Activated CD4-positive, alpha-beta T cell treated with anti-CD3 and anti-CD28 coated beads for 48 hours (primary cell): ENCODE results near the gene OR6B2.
A peak's percentile ranks its signal among the peaks of the same experiment; 100 is the strongest.
"Not testable (repeated sequence)": the region's sequence is repeated elsewhere in the genome, so short reads cannot be mapped to it uniquely, and the experiment has no call there.

Experiments
- DNase-seq: peaks from one replicate; pipeline ENCODE4 v3.0.0-alpha.2; 2020

OR6B2 gene

GRCh38 chr2:240030379-240031094 is at the start of gene OR6B2:
Gene OR6B2, minus strand, starts transcription at chr2:240030429. Its CDS starts 0 bp downstream, at chr2:240030429.
- DNase-seq: no peak

DNA sequence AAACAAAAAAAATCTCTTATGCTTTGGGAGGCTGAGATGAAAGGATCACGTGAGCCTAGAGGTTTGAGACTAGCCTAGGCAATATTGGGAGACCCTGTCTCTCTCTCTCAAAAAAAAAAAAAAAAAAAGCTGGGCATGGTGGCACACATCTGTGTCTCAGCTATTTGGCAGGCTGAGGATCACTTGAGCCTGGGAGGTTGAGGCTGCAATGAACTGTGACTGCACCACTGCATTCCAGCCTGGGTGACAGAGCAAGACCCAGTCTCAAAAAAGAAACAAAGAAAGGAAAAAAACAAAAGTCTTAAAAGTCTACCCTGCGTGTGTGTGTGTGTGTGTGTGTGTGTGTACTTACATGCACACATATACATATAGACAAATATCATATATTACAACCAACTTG is 48.4 kb upstream of the OR6B2 start:
- no peak for DNase-seq

GRCh38 chr2:240077442-240077841 is 47.2 kb upstream of the OR6B2 start:
- no peak for DNase-seq

DNA sequence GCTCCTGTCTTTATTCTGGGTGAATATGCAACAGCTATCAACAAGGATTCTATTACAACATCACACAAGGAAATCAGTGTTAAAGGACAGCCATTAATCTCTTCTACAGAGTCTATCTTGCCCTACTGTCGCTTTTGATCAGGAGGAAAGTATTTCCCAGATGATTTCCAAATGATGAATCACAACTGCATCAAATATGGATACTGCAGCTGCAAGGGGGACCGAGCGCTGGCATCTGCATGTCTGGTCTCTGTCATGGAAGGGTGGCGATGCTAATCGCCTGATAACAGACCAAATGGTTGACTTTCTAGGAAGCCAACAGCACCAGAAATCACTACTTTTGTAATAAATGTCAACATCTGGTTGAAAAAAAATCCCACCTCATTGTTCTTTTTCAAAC is 44.3 kb upstream of the OR6B2 start:
- no peak for DNase-seq

- DNase-seq: no peak
Measured at GRCh38 chr2:240070907-240071306, 40.7 kb upstream of the OR6B2 start.

- DNase-seq: no peak
Measured at GRCh38 chr2:240069829-240070228, 39.6 kb upstream of the OR6B2 start.

DNA sequence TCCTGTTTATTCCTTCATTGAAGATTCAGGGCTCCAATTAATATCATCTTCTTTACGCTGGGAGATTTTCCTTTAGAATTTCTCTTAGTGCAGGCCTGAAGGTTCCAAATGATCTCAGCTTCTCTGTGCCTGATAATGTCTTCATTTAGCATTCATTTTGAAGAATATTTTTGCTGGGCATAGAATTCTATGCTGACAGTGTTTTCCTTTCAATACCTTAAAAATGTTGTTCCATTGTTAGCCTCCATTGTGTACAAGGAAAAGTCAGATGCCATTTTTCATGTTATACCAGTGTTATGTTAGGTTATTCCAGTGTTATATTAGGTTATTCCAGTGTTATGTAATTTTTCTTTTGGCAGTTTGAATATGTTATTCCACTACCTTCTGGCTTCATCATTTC is 38.0 kb upstream of the OR6B2 start:
- no peak for DNase-seq

DNA sequence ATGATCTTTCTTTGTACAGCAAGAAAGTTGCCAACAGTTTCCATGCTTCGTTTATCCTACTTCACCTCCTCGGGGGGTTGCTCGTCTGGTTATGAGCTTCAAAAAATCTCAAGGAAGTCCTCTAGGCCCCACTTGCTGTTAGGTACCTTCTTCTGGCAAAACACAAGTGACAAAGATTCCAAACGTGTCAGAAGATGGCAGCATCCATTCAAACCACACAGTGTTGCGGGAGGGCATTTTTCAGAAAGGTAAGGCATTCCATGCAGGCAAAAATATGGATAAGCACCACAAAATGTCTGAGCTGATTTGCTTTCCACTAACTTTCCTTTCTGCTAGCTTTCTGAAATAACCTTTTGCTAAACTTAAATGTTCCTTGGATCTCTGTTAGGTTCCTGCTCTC is 36.3 kb upstream of the OR6B2 start:
- DNase-seq: no peak

GRCh38 chr2:240064898-240065297 is 34.7 kb upstream of the OR6B2 start:
- DNase-seq: no peak

DNA sequence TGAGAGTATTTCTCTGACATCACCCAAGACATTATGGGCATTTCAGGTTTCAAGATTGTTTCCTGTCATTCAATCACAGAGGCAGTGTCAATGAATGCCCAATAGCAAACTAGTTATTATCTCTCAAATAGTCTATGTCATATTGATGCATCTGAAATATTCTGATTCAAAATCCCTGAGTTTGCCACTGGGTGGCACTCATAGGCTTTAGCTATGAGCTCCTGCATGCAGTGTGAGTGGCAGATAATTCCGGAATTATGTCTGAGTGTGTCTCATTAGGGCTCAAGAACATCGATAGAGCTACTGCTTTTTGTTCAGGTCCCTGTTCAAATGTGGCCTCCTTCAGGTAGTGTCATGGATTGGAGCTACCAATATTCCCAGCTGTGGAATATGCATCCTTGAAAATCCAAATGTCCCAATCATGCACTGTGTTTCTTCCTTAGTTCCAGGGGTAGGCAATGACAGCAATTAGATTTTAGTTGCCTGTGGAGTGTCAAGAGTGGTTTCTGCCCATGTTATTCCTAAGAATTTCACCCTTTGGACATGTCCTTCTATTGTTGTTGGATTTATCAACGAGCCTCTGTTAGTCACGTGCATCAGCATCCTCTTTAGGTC is 30.9 kb upstream of the OR6B2 start:
- DNase-seq: peak; percentile 62

DNA sequence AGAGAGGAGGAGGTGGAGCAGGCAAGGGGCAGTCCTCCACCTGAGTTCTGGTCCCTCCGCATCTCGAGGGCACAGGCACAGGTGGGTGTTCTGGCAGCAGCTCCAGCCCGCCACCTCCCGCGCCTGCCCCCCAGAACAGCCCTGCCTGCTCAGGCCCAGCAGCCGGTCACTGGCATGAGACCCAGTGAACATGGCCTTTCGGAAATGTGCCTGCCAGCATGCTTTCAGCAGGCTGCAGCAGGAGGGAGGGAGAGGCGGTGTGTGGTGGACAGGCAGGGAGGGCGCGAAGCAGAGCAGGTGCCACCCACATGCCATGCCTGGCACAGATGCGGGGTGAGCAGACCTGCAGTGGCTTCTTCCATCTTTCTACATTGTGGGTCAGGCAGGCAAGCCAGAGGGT is 26.4 kb upstream of the OR6B2 start:
- DNase-seq: no peak

GRCh38 chr2:240055177-240055917 is 25.1 kb upstream of the OR6B2 start:
- DNase-seq: no peak

- no peak for DNase-seq
Measured at GRCh38 chr2:240053173-240054155, 23.2 kb upstream of the OR6B2 start, which contains the start of gene OR6B3. Gene OR6B3, minus strand, starts transcription at chr2:240053521.

DNA sequence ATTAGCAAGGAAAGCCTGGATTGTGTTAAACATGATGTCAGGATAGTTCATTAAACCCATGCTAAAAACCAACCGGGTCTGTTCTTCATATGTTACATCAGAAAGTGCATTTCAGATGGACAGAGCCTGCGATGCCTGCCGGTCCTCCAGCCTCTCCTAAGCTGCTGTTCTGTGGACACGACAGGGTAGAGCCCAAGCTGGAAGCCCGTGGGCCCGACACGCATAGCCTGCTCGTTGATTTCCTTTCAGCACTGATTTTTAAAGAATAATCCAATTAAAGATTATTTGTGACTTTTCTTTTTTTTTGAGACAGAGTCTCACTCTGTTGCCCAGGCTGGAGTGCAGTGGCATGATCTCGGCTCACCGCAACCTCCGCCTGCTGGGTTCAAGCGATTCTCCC is 22.3 kb upstream of the OR6B2 start:
- DNase-seq: no peak

DNA sequence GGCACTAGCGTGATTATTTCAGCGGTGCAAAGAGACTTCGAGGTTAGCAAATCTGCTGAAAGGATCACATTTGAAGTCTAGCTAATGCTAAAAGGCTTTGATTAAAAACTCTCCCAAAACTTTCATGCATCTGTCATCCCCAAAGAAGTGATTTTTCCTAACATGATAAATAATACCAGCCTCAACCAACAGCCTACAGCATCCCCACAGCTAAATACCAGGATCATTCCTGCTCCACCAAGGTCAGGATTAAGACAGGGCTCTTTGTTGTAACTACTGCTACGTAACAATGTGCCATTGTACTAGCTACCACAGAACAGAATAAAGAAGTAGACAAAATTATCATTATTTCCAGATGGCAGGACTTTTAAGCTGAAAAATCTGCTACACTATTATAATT is 21.5 kb upstream of the OR6B2 start:
- DNase-seq: no peak

GRCh38 chr2:240050278-240050677 is 20.0 kb upstream of the OR6B2 start:
- DNase-seq: no peak

GRCh38 chr2:240048237-240048636 is 18.0 kb upstream of the OR6B2 start:
- no peak for DNase-seq

DNA sequence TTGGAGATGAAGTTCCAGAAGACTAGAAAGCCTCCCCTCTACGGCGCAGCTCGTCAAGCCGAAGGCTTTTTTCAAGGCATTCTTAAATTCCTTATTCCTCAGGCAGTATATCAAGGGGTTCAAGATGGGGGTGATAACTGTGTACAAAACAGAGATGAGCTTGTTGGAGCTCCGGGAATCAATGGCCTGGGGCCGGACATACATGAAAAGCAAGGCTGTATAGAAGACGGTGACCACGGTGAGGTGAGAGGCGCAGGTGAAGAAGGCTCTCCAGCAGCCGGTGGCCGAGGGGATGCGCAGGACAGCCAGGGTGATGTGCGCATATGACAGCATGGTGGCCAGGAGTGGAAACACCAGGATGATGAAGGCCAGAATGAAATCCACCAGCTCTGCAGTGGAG is 14.9 kb upstream of the OR6B2 start:
- no peak for DNase-seq

- not testable (repeated sequence) for DNase-seq
Measured at GRCh38 chr2:240044096-240044495, 13.9 kb upstream of the OR6B2 start.

DNA sequence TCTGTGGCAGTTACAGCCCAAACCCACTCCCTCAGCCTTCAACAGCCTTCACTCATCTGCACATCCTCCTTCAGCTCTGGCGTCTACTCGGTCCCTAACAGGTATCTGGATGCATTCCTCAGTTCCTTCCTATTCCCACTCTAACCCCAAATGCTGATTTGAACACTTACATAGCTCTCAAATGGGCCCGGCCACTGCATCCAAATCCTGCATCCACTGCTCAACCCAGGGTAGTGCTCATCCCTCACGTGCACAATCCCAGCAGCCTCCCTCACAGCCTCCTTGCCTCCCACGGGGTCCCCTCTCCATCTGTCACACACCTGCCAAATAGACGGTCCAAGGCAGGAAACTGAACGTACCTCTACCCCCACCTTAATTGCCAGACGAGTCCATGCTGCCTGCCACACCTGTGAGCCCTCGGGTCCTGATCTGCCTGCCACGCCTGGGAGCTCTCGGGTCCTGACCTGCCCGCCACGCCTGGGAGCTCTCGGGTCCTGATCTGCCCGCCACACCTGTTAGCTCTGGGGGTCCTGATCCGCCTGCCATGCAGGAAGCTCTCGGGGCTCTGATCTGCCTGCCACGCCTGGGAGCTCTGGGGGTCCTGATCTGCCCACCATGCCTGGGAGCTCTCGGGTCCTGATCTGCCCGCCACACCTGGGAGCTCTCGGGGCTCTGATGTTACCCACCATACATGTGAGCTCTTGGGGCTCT is 13.2 kb upstream of the OR6B2 start:
- no peak for DNase-seq

- no peak for DNase-seq
Measured at GRCh38 chr2:240042740-240043139, 12.5 kb upstream of the OR6B2 start.

GRCh38 chr2:240041363-240041762 is 11.1 kb upstream of the OR6B2 start:
- no peak for DNase-seq
